Measurements from ENCODE around the gene MAGEB16.

MAGEB16 gene

GRCh38 chrX:35798042-35798441 lies at the start of gene MAGEB16:
Gene MAGEB16, plus strand, starts transcription at chrX:35798342. Its CDS starts 3,855 bp downstream, at chrX:35802197.
- DNase-seq (ENCODE audit: low read depth): no peak

- no peak for DNase-seq (ENCODE audit: low read depth)
These were observed 24.1 kb upstream of the MAGEB16 start for GRCh38 chrX:35773958-35774564.

- no peak for DNase-seq (ENCODE audit: low read depth)
These were observed 13.1 kb upstream of the MAGEB16 start for GRCh38 chrX:35785075-35785474.

GRCh38 chrX:35786271-35786670 lies 11.9 kb upstream of the MAGEB16 start:
- DNase-seq (ENCODE audit: low read depth): no peak

GRCh38 chrX:35787867-35788266 lies 10.3 kb upstream of the MAGEB16 start:
- DNase-seq (ENCODE audit: low read depth): no peak

GRCh38 chrX:35800474-35800873 lies 2.3 kb downstream of the MAGEB16 start:
- DNase-seq (ENCODE audit: low read depth): no peak

- no peak for DNase-seq (ENCODE audit: low read depth)
These were observed 11.6 kb downstream of the MAGEB16 start for GRCh38 chrX:35809781-35810180.

GRCh38 chrX:35819241-35819640 lies 21.1 kb downstream of the MAGEB16 start:
- no peak for DNase-seq (ENCODE audit: low read depth)

- DNase-seq (ENCODE audit: low read depth): no peak
These were observed 28.4 kb downstream of the MAGEB16 start for GRCh38 chrX:35826503-35826902.

- no peak for DNase-seq (ENCODE audit: low read depth)
These were observed 31.4 kb downstream of the MAGEB16 start for GRCh38 chrX:35829501-35829900.

GRCh38 chrX:35841872-35842271 lies 43.7 kb downstream of the MAGEB16 start:
- no peak for DNase-seq (ENCODE audit: low read depth)

- no peak for DNase-seq (ENCODE audit: low read depth)
These were observed 44.5 kb downstream of the MAGEB16 start for GRCh38 chrX:35842674-35843073.

GRCh38 chrX:35847736-35848135 lies 49.6 kb downstream of the MAGEB16 start:
- DNase-seq (ENCODE audit: low read depth): no peak

Measured in stimulated activated CD8-positive, alpha-beta memory T cell treated with anti-CD3 and anti-CD28 coated beads, Interleukin-12 subunit alpha, Interleukin-12 subunit beta, amount 100 ng/mL, for 1 hour (primary cell).